Ascending aorta (tissue), 2 donors: ENCODE data around the gene DNAJC25. TPM values are rescaled to one million over a fixed set of nuclear protein-coding genes. Genes with fewer than 3 reads are reported as not detected.
A peak's percentile ranks its signal among the peaks of the same experiment; 100 is the strongest.
"Not testable (repeated sequence)": the region's sequence is repeated elsewhere in the genome, so short reads cannot be mapped to it uniquely, and the experiment has no call there.

Experiments used
- DNase-seq, 2 donors: peaks; one replicate each; pipeline ENCODE4 v3.0.0-alpha.2; 2019; ENCODE audit warnings: low spot score in 2 of 2
- H3K27ac ChIP-seq, 2 donors: fragments of 200-600 bp; sonication (generic); one replicate each; pipeline ENCODE4 v1.5.1; 2016 to 2017; ENCODE audit warnings: mild to moderate bottlenecking in 1 of 2
- H3K27me3 ChIP-seq: fragments of 200-600 bp; sonication (generic); one replicate; pipeline ENCODE4 v1.5.1; 2017
- H3K36me3 ChIP-seq, 2 donors: fragments of 200-600 bp; sonication (generic); one replicate each; pipeline ENCODE4 v1.5.1; 2016
- H3K4me1 ChIP-seq, 2 donors: fragments of 200-600 bp; sonication (generic); one replicate each; pipeline ENCODE4 v1.5.1; 2016 to 2017; ENCODE audit warnings: mild to moderate bottlenecking in 1 of 2
- H3K4me3 ChIP-seq, 2 donors: fragments of 200-600 bp; sonication (generic); one replicate each; pipeline ENCODE4 v1.5.1; 2016 to 2017; ENCODE audit warnings: mild to moderate bottlenecking in 1 of 2
- H3K9me3 ChIP-seq, 2 donors: fragments of 200-600 bp; sonication (generic); one replicate each; pipeline ENCODE4 v1.5.1; 2016
- CTCF ChIP-seq, 3 experiments: fragments of 200-600 bp in 2 of 3; fragments of 450-650 bp in 1 of 3; sonication (generic) in 2 of 3; IDR thresholded peaks; one replicate each; pipeline ENCODE4 v1.5.1; 2016 to 2019; ENCODE audit warnings: antibody characterized with exemption in 3 of 3, mild to moderate bottlenecking in 1 of 3, moderate library complexity in 1 of 3
- intact Hi-C: fragments of 100-400 bp; cut with DNase I; formaldehyde crosslinking; loops from one replicate; pipeline ENCODE4 v1.15.1; 2023
- total RNA-seq: library from RNA; depleted of rRNA; stranded (reverse); fragments of >200 nt; gene quantifications from one replicate; pipeline ENCODE4 v1.1.0, GENCODE V29; 2016

Gene DNAJC25
- total RNA-seq, 1 donor from 2014 or later: 2.2 TPM

DNA sequence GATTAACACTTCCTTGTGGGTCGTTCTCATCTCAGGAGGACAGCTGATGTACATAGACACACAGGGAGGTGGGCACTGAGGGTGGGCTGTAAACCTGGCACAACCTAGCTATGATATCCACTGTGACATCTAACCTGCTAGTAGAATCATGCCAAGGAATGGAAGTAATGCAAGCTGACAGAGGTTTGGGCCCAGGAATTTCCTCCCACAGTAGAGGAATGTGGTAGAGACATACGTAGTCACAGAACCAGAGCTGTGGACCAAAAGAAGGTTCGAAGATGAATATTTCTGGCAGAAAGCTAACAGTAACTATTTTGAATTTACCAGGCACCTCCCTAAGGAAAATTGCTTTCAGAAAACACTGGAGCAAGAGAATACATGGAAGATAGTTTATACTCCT, 15.2 kb upstream of the DNAJC25 start:
- no peak overlapping the region for H3K27ac ChIP-seq
- H3K4me3 ChIP-seq: no peak overlapping the region
- no peaks in the 10 kb centered on the region for H3K36me3 ChIP-seq
- H3K9me3 ChIP-seq: no peaks in the 10 kb centered on the region
- no peak for TF ChIP-seq CTCF (IDR thresholded peaks at IDR 0.05)
- no peaks in the 10 kb centered on the region for H3K4me1 ChIP-seq
- intact Hi-C loops: no loop called here
- no peak for DNase-seq
- no peaks in the 10 kb centered on the region for H3K27me3 ChIP-seq

GRCh38 chr9:111617349-111617748, 13.8 kb upstream of the DNAJC25 start:
- H3K4me3 ChIP-seq, intact Hi-C loops, H3K27me3 ChIP-seq, H3K36me3 ChIP-seq, H3K27ac ChIP-seq, H3K4me1 ChIP-seq, H3K9me3 ChIP-seq, DNase-seq: not testable (repeated sequence)

DNA sequence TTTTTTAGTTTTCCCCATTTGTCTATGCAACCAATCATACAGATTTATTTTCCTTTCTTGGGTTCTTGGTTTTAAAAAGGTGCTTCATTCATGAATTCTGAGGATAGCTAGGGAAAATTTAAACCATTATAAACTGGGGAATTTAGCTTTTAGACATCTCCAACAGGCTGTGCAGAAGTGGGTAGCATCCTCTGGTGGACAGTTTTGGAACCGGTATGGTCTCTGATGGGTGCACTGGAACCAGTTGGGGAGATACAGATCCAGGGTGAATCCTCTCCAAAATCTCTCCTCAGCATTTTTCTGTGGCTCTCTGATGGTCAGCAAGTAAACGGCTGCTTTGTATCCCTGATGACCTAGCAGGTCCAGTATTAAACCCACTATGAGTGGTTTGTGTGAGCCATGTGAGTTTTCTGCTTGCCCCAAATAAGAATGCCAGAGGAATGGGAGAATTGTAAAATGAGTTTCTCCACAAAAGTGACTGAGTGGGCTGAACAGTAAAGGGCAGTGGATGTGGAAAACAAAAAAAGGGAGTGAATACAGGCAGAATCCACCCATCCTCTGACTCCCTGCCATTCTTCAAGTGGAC, 9.1 kb upstream of the DNAJC25 start:
- peak; percentile 33 to 70 (median 55) for TF ChIP-seq CTCF (IDR thresholded peaks at IDR 0.05)
- intact Hi-C loops: no loop called here
- no peak overlapping the region for H3K4me3 ChIP-seq
- H3K27me3 ChIP-seq: no peaks in the 10 kb centered on the region
- no peaks in the 10 kb centered on the region for H3K36me3 ChIP-seq
- no peak overlapping the region for H3K27ac ChIP-seq
- no peaks in the 10 kb centered on the region for H3K4me1 ChIP-seq
- no peaks in the 10 kb centered on the region for H3K9me3 ChIP-seq
- no peak for DNase-seq

- Histone ChIP-seq H3K27me3 (no peaks in the 10 kb centered on the region), H3K4me3 (no peak overlapping the region), H3K4me1 (no peaks in the 10 kb centered on the region), H3K36me3 (no peaks in the 10 kb centered on the region), H3K9me3 (no peaks in the 10 kb centered on the region), H3K27ac (no peak overlapping the region)
- peak in 1 of 2 donors; percentile 83 for DNase-seq
- no peak for TF ChIP-seq CTCF (IDR thresholded peaks at IDR 0.05)
- intact Hi-C loops: no loop called here
Measured at GRCh38 chr9:111622626-111623025, 8.5 kb upstream of the DNAJC25 start.

DNA sequence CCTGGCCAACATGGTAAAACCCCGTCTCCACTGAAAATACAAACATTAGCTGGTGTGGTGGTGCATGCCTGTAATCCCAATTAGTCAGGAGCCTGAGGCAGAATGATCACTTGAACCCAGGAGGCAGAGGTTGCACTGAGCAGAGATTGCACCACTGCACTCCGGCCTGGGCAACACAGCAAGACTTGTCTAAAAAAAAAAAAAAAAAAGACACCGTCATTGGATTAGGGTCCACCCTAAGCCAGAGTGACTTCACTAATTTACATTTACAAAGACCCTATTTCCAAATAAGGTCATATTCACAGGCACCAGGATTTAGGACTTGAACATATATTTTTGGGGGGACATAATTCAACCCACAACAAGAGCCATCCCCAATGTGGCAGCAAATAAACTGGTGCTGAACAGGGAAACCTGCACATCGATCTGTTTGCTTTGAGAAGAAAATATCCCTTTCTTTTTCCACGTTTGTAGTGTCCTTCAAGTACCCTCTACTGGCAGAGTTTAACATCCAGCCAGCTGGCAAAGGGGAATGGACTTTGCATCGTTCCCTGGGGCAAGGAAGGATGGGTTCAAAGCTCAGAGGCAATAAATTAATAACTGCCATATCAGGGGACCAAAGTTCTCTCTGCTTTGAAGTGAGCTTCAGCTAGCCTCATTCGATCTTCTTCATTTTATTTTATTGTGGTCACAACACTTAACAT, 3.7 kb upstream of the DNAJC25 start:
- Histone ChIP-seq H3K4me1 (peaks cover 0 to 4% of the 10 kb centered on the region in 2 donors), H3K27ac (no peak overlapping the region), H3K9me3 (no peaks in the 10 kb centered on the region), H3K4me3 (no peak overlapping the region), H3K27me3 (no peaks in the 10 kb centered on the region), H3K36me3 (no peaks in the 10 kb centered on the region)
- TF ChIP-seq CTCF (IDR thresholded peaks at IDR 0.05): no peak
- DNase-seq: no peak
- intact Hi-C loops: no loop called here

DNA sequence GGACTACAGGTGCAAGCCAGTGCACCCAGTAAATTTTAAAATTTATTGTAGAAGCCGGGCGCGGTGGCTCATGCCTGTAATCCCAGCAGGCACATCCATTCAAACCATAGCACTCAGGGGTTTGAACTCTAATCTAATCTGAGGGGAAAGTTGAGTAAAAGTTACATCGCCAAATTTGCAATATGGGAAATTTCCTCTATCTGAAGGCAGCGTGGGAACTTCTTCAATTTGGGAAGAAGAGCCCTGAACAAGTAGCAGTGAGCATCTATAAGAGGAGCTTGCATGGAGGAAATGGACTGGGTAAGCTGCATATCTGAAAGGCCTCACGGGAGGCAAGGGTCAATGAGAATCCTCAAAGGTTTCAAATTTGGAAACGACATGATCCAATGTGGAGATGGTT, 2.7 kb upstream of the DNAJC25 start:
- H3K27ac ChIP-seq: no peak overlapping the region

More for the DNA sequence above, 2.7 kb upstream of the DNAJC25 start:
- no peak for TF ChIP-seq CTCF (IDR thresholded peaks at IDR 0.05)
- intact Hi-C loops: no loop called here
- H3K36me3 ChIP-seq: no peaks in the 10 kb centered on the region
- no peak overlapping the region for H3K4me3 ChIP-seq
- H3K27me3 ChIP-seq: no peaks in the 10 kb centered on the region
- DNase-seq: no peak
- H3K4me1 ChIP-seq: peaks cover 0 to 10% of the 10 kb centered on the region in 2 donors
- H3K9me3 ChIP-seq: no peaks in the 10 kb centered on the region
